Measurements from ENCODE around the gene ZNF805.

Gene ZNF805

DNA sequence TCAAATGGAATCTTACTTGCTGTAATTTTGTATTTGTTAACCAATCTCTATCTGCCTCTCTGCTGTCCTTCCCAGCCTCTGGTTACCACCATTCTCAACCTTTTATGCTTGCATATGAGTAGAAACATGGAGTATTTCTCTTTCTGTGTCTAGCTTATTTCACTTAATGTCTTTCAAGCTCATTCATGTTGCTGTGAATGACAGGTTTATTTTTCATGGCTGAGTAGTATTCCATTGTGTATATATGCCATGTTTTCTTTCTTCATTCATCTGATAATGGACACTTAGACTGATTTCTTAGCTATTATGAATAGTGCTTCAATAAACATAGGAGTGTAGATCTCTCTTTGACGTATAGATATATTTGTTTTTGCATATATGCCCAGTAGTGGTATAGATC, 53.3 kb downstream of the ZNF805 start:
- no CpG with 5 or more reads among the region's 1 CpG for WGBS, 2 donors (ENCODE audit: extremely low coverage in 2 of 2, insufficient read length in 2 of 2, insufficient replicate concordance in 1 of 2)
- H2AK5ac ChIP-seq (ENCODE audit: low read depth, low read length), result no peak overlapping the region
- H3K18ac ChIP-seq (ENCODE audit: low read length), result no peak overlapping the region
- H3K4ac ChIP-seq (ENCODE audit: low read length), result no peak overlapping the region
- no peak overlapping the region for H3K9ac ChIP-seq (ENCODE audit: low read depth, low read length, poor library complexity)
- H4K8ac ChIP-seq (ENCODE audit: low read depth, low read length), result no peak overlapping the region
- H3K27ac ChIP-seq (replicated peaks; ENCODE audit: low read length), result no peak overlapping the region
- H3K4me1 ChIP-seq (ENCODE audit: control insufficient read depth in 2 of 2, insufficient read depth in 1 of 2, low read depth in 1 of 2, low read length in 2 of 2), result no peaks in the 10 kb centered on the region
- H3K79me1 ChIP-seq (ENCODE audit: low read depth, low read length), result no peaks in the 10 kb centered on the region
- H4K91ac ChIP-seq (ENCODE audit: low read depth, low read length, poor library complexity), result no peak overlapping the region
- H3K27me3 ChIP-seq (ENCODE audit: control insufficient read depth in 3 of 3, insufficient read depth in 3 of 3, low read depth in 1 of 3, low read length in 3 of 3), result no peaks in the 10 kb centered on the region
- DNase-seq (ENCODE audit: low spot score), result no peak
- H3K14ac ChIP-seq (ENCODE audit: low read length), result no peak overlapping the region
- no peak overlapping the region for H2AFZ ChIP-seq (ENCODE audit: low read length)
- H2BK12ac ChIP-seq (ENCODE audit: low read length), result no peak overlapping the region
- H3K9me3 ChIP-seq (replicated peaks in 1 of 2; ENCODE audit: control insufficient read depth in 2 of 2, insufficient read depth in 1 of 2, low read depth in 1 of 2, low read length in 2 of 2), result peaks cover 4 to 71% of the 10 kb centered on the region in 2 donors
- no peak overlapping the region for H3K23ac ChIP-seq (ENCODE audit: low read depth, low read length, poor library complexity)
- no peak overlapping the region for H3K4me3 ChIP-seq (ENCODE audit: low read length in 2 of 2)
- no peak overlapping the region for H2BK5ac ChIP-seq (ENCODE audit: low read length)
- H2BK15ac ChIP-seq (ENCODE audit: low read length), result no peak overlapping the region
- no peak overlapping the region for H3K4me2 ChIP-seq (ENCODE audit: insufficient read depth, low read length, poor library complexity, severe bottlenecking)
- H2BK120ac ChIP-seq (ENCODE audit: low read depth, low read length), result no peak overlapping the region
- H3K36me3 ChIP-seq (replicated peaks in 1 of 2; ENCODE audit: control insufficient read depth in 2 of 2, insufficient read depth in 2 of 2, low read length in 2 of 2), result peaks cover 31 to 97% of the 10 kb centered on the region in 2 donors

DNA sequence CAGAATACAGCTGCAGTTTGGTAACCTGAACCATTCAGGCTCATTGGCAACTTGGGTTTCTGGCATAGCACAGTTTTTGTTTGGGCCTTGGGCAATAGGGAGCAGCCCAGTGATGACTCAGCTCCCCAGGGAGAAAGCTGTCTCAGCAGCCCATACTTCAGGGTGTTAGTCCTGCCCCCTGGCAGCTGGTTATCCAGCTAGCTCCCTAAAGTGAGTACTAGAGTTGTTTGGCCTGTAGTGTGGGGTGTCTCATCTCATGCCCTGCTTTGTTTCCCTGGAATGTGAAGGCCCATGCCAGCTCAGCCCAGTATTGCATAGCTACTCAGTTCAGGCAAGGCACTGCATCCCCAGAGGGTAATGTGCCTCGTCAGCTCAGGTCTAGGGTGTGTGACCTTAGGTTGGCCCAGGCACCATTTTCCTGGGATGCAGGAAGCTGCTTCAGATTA, 61.6 kb downstream of the ZNF805 start:
- no peak overlapping the region for H3K4me3 ChIP-seq (ENCODE audit: low read length in 2 of 2)
- H3K36me3 ChIP-seq (replicated peaks in 1 of 2; ENCODE audit: control insufficient read depth in 2 of 2, insufficient read depth in 2 of 2, low read length in 2 of 2), result peaks cover 2 to 73% of the 10 kb centered on the region in 2 donors
- H2BK12ac ChIP-seq (ENCODE audit: low read length), result no peak overlapping the region

DNA sequence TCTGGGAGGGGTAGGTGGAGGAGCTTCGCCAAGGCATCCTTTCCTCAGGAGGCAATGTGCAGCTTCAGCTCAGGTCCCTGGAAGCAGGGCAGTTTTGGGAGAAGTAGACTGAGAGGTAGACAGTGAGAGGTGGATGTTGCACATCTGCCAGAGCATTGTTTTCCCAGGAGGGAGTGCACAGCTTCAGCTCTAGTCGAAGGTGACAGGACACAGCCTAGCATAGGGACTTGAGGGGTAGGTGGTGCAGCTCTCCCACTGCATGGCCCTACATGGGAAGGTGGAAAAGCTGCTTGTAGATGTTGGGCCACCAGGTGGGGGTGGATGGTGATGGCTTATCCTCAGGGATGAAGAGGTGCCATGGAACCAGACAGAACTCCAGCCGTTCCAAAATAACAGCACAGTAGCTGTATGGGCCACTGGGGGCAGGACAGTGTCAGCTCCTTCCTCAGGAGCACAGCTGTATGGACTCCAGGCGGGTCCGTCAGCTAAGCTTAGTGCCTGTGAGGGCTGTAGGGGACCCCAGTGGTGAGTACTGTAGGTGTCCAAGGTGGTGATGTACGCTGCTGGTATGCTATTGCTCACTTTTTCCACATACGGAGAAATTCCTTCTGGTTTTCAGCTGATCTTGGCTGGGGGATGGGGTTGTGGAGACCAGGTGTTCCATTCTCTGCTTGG, 62.4 kb downstream of the ZNF805 start:
- no peak overlapping the region for H4K8ac ChIP-seq (ENCODE audit: low read depth, low read length)
- H3K14ac ChIP-seq (ENCODE audit: low read length), result no peak overlapping the region
- no peak overlapping the region for H3K9ac ChIP-seq (ENCODE audit: low read depth, low read length, poor library complexity)
- no peak overlapping the region for H2AFZ ChIP-seq (ENCODE audit: low read length)
- no peak for DNase-seq (ENCODE audit: low spot score)
- peaks cover 0 to 13% of the 10 kb centered on the region in 2 donors for H3K9me3 ChIP-seq (replicated peaks in 1 of 2; ENCODE audit: control insufficient read depth in 2 of 2, insufficient read depth in 1 of 2, low read depth in 1 of 2, low read length in 2 of 2)
- no peak overlapping the region for H3K18ac ChIP-seq (ENCODE audit: low read length)
- H4K91ac ChIP-seq (ENCODE audit: low read depth, low read length, poor library complexity), result no peak overlapping the region
- H2BK12ac ChIP-seq (ENCODE audit: low read length), result no peak overlapping the region
- no peaks in the 10 kb centered on the region for H3K4me1 ChIP-seq (ENCODE audit: control insufficient read depth in 2 of 2, insufficient read depth in 1 of 2, low read depth in 1 of 2, low read length in 2 of 2)
- no peak overlapping the region for H2BK5ac ChIP-seq (ENCODE audit: low read length)
- peaks cover 4% of the 10 kb centered on the region for H3K79me1 ChIP-seq (ENCODE audit: low read depth, low read length)
- peaks cover 2 to 65% of the 10 kb centered on the region in 2 donors for H3K36me3 ChIP-seq (replicated peaks in 1 of 2; ENCODE audit: control insufficient read depth in 2 of 2, insufficient read depth in 2 of 2, low read length in 2 of 2)
- H3K4me2 ChIP-seq (ENCODE audit: insufficient read depth, low read length, poor library complexity, severe bottlenecking), result no peak overlapping the region
- H2BK120ac ChIP-seq (ENCODE audit: low read depth, low read length), result no peak overlapping the region
- H2AK5ac ChIP-seq (ENCODE audit: low read depth, low read length), result no peak overlapping the region
- no peaks in the 10 kb centered on the region for H3K27me3 ChIP-seq (ENCODE audit: control insufficient read depth in 3 of 3, insufficient read depth in 3 of 3, low read depth in 1 of 3, low read length in 3 of 3)
- no peak overlapping the region for H3K4ac ChIP-seq (ENCODE audit: low read length)
- WGBS, 2 donors (ENCODE audit: extremely low coverage in 2 of 2, insufficient read length in 2 of 2, insufficient replicate concordance in 1 of 2), result no CpG with 5 or more reads among the region's 7 CpGs
- H3K27ac ChIP-seq (replicated peaks; ENCODE audit: low read length), result no peak overlapping the region
- no peak overlapping the region for H2BK15ac ChIP-seq (ENCODE audit: low read length)
- H3K23ac ChIP-seq (ENCODE audit: low read depth, low read length, poor library complexity), result no peak overlapping the region
- peak overlapping the region in 1 of 2 donors; percentile 44 for H3K4me3 ChIP-seq (ENCODE audit: low read length in 2 of 2)

More for the DNA sequence above, 61.6 kb downstream of the ZNF805 start:
- Histone ChIP-seq H3K14ac (ENCODE audit: low read length) (no peak overlapping the region), H2BK15ac (ENCODE audit: low read length) (no peak overlapping the region), H2AFZ (ENCODE audit: low read length) (no peak overlapping the region), H3K79me1 (ENCODE audit: low read depth, low read length) (peaks cover 4% of the 10 kb centered on the region), H3K9ac (ENCODE audit: low read depth, low read length, poor library complexity) (no peak overlapping the region), H2BK120ac (ENCODE audit: low read depth, low read length) (no peak overlapping the region), H2BK5ac (ENCODE audit: low read length) (no peak overlapping the region), H4K8ac (ENCODE audit: low read depth, low read length) (no peak overlapping the region), H3K27ac (replicated peaks; ENCODE audit: low read length) (no peak overlapping the region), H2AK5ac (ENCODE audit: low read depth, low read length) (no peak overlapping the region), H3K27me3 (ENCODE audit: control insufficient read depth in 3 of 3, insufficient read depth in 3 of 3, low read depth in 1 of 3, low read length in 3 of 3) (no peaks in the 10 kb centered on the region), H3K4me2 (ENCODE audit: insufficient read depth, low read length, poor library complexity, severe bottlenecking) (no peak overlapping the region), H3K18ac (ENCODE audit: low read length) (no peak overlapping the region), H4K91ac (ENCODE audit: low read depth, low read length, poor library complexity) (no peak overlapping the region), H3K4me1 (ENCODE audit: control insufficient read depth in 2 of 2, insufficient read depth in 1 of 2, low read depth in 1 of 2, low read length in 2 of 2) (no peaks in the 10 kb centered on the region), H3K4ac (ENCODE audit: low read length) (no peak overlapping the region), H3K23ac (ENCODE audit: low read depth, low read length, poor library complexity) (no peak overlapping the region), H3K9me3 (replicated peaks in 1 of 2; ENCODE audit: control insufficient read depth in 2 of 2, insufficient read depth in 1 of 2, low read depth in 1 of 2, low read length in 2 of 2) (peaks cover 0 to 13% of the 10 kb centered on the region in 2 donors)
- WGBS, 2 donors (ENCODE audit: extremely low coverage in 2 of 2, insufficient read length in 2 of 2, insufficient replicate concordance in 1 of 2), result no CpG with 5 or more reads among the region's 1 CpG
- DNase-seq (ENCODE audit: low spot score), result no peak

All from neuronal stem cell (in vitro differentiated cells).